CD4-positive, alpha-beta T cell (primary cell): ENCODE results near the gene PARM1. TPM values are rescaled to one million over a fixed set of nuclear protein-coding genes. Genes with fewer than 3 reads are reported as not detected.

Source experiments
- ATAC-seq: fragments of 200-7000 bp; cut with Tn5 transposase; one replicate; pipeline ENCODE4 v1.10.0; 2022; ENCODE audit warnings: mild to moderate bottlenecking; ENCODE audit not compliant: poor library complexity
- CTCF ChIA-PET: fragments of 350-600 bp; sonication (Branson Sonifier 250); formaldehyde crosslinking; loops from one replicate; lab custom pipeline; 2021; ENCODE audit warnings: antibody characterized with exemption, inconsistent platforms; lab: Charles Lee
- POLR2A ChIA-PET: fragments of 350-600 bp; sonication (Branson Sonifier 250); formaldehyde crosslinking; loops from one replicate; lab custom pipeline; 2021; ENCODE audit warnings: antibody characterized with exemption, inconsistent platforms; lab: Charles Lee
- DNase-seq, 14 experiments: peaks; one replicate each; pipeline ENCODE4 v3.0.0-alpha.2; 2013 to 2020; ENCODE audit warnings: mixed read lengths in 2 of 14
- H3K27ac ChIP-seq, 2 donors: one replicate each; pipeline versions ENCODE4 v1.5.1 to v1.7.0; 2013; ENCODE audit warnings: low read length in 2 of 2, low read depth in 1 of 2, mild to moderate bottlenecking in 1 of 2
- H3K27me3 ChIP-seq, 2 experiments: 1 replicate in 1 of 2; 2 replicates in 1 of 2; pipeline versions ENCODE4 v1.6.1 to v1.7.0; 2013; ENCODE audit warnings: low read length in 2 of 2, control low read depth in 1 of 2, mild to moderate bottlenecking in 1 of 2, moderate library complexity in 1 of 2; ENCODE audit not compliant: insufficient read depth in 2 of 2, control insufficient read depth in 1 of 2
- H3K36me3 ChIP-seq: one replicate; pipeline ENCODE4 v1.6.1; 2013; ENCODE audit warnings: low read length, control low read depth; ENCODE audit not compliant: insufficient read depth
- H3K4me1 ChIP-seq: one replicate; pipeline ENCODE4 v1.6.1; 2013; ENCODE audit warnings: low read length, control low read depth; ENCODE audit not compliant: insufficient read depth
- H3K4me3 ChIP-seq: one replicate; pipeline ENCODE4 v1.5.1; 2013; ENCODE audit warnings: mild to moderate bottlenecking, low read length, moderate library complexity
- H3K9me3 ChIP-seq, 2 experiments: 1 replicate in 1 of 2; 2 replicates in 1 of 2; pipeline versions ENCODE4 v1.6.1 to v1.7.0; 2013; ENCODE audit warnings: low read length in 2 of 2, mild to moderate bottlenecking in 2 of 2, control low read depth in 1 of 2, moderate library complexity in 1 of 2; ENCODE audit not compliant: control insufficient read depth in 1 of 2, insufficient read depth in 1 of 2
- H3K27ac Mint-ChIP-seq: one replicate; pipeline ENCODE4 v1.8.0; 2020; ENCODE audit warnings: mixed read lengths
- H3K27me3 Mint-ChIP-seq: one replicate; pipeline ENCODE4 v1.8.0; 2021; ENCODE audit warnings: mixed read lengths
- H3K36me3 Mint-ChIP-seq: one replicate; pipeline ENCODE4 v1.8.0; 2021; ENCODE audit warnings: low read depth, mixed read lengths
- H3K4me1 Mint-ChIP-seq: one replicate; pipeline ENCODE4 v1.8.0; 2021; ENCODE audit warnings: low read depth, mixed read lengths
- H3K4me3 Mint-ChIP-seq: one replicate; pipeline ENCODE4 v1.8.0; 2020; ENCODE audit warnings: mild to moderate bottlenecking, mixed read lengths
- H3K9me3 Mint-ChIP-seq: one replicate; pipeline ENCODE4 v1.8.0; 2020; ENCODE audit warnings: mixed read lengths
- intact Hi-C, 2 experiments: fragments of 100-400 bp; cut with DNase I in 1 of 2; cut with micrococcal nuclease in 1 of 2; formaldehyde crosslinking; loops; one replicate each; pipeline versions ENCODE4 v1.15.1 to v1.9.0; 2023 to 2025; cut with DNase I, micrococcal nuclease
- total RNA-seq, 174 experiments: library from RNA in 2 of 174; stranded (reverse) in 2 of 174; gene quantifications; one replicate each; pipeline ENCODE4 v1.2.3 and lab custom pipeline; 2021 to 2026
- TF ChIP-seq, protein P1 (sequence below): fragments of 200-600 bp; IDR thresholded peaks from one replicate; pipeline ENCODE4 v1.8.0; 2022; ENCODE audit warnings: antibody characterized with exemption, mild to moderate bottlenecking

The PARM1 gene
- total RNA-seq, 2 experiments from 2014 or later: 0.05 to 0.06 TPM

DNA sequence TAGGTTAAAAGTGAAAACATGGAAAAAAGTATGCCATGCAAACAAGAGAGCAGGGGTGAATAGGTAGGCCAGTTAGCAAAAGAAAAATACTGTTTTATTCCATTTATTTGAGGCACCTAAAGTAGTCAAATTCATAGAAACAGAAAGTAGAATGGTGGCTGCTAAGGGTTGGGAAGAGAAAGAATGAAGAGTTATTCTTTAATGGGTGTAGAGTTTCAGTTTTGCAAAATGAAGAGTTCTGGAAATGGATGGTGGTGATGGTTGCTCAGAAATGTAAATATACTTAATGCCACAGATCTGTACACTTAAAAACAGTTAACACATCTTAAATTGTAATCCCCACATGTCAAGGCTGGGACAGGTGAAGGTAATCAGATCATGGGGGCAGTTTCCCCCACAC is 29.7 kb downstream of the PARM1 start:
- H3K27me3 Mint-ChIP-seq: peaks cover 1% of the 10 kb centered on the region
- TF ChIP-seq, protein P1, sequence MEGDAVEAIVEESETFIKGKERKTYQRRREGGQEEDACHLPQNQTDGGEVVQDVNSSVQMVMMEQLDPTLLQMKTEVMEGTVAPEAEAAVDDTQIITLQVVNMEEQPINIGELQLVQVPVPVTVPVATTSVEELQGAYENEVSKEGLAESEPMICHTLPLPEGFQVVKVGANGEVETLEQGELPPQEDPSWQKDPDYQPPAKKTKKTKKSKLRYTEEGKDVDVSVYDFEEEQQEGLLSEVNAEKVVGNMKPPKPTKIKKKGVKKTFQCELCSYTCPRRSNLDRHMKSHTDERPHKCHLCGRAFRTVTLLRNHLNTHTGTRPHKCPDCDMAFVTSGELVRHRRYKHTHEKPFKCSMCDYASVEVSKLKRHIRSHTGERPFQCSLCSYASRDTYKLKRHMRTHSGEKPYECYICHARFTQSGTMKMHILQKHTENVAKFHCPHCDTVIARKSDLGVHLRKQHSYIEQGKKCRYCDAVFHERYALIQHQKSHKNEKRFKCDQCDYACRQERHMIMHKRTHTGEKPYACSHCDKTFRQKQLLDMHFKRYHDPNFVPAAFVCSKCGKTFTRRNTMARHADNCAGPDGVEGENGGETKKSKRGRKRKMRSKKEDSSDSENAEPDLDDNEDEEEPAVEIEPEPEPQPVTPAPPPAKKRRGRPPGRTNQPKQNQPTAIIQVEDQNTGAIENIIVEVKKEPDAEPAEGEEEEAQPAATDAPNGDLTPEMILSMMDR: no peak
- intact Hi-C loops: no loop called here

DNA sequence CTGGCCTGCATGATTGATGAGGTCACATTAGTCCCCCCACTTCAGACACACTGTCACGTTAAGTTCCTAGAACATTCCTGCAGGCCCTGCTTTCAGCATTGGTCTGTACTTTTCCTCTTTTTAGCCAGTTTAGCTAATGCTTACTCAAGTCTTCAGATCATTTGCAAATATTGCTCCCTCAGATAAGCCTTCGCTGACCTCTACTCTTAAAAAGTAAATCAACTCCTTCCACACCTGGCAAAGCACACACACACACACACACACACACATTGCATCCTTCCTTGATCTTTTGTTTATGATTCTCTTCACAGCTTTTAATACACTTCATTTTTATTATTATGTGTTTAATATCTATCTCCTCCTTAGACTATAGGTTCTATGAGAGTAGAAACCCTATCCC is 31.4 kb downstream of the PARM1 start:
- H3K27ac ChIP-seq: no peak overlapping the region
- no peak for DNase-seq
- H3K4me3 Mint-ChIP-seq: no peak overlapping the region
- H3K9me3 ChIP-seq: no peaks in the 10 kb centered on the region
- ChIA-PET CTCF (no interaction called here), POLR2A (no interaction called here)
- intact Hi-C loops: no loop called here
- no peaks in the 10 kb centered on the region for H3K36me3 ChIP-seq
- no peak overlapping the region for H3K27ac Mint-ChIP-seq
- TF ChIP-seq, protein P1: no peak
- H3K4me3 ChIP-seq: no peak overlapping the region
- H3K4me1 ChIP-seq: no peaks in the 10 kb centered on the region
- ATAC-seq: no peak
- peaks cover 4% of the 10 kb centered on the region for H3K9me3 Mint-ChIP-seq
- no peaks in the 10 kb centered on the region for H3K36me3 Mint-ChIP-seq
- no peaks in the 10 kb centered on the region for H3K27me3 Mint-ChIP-seq
- no peaks in the 10 kb centered on the region for H3K4me1 Mint-ChIP-seq
- no peaks in the 10 kb centered on the region for H3K27me3 ChIP-seq

More for the DNA sequence above, 29.7 kb downstream of the PARM1 start:
- Mint-ChIP-seq H3K27ac (no peak overlapping the region), H3K4me3 (no peak overlapping the region), H3K4me1 (no peaks in the 10 kb centered on the region), H3K36me3 (no peaks in the 10 kb centered on the region), H3K9me3 (peaks cover 4% of the 10 kb centered on the region)
- POLR2A ChIA-PET: no interaction called here
- no peaks in the 10 kb centered on the region for H3K27me3 ChIP-seq
- H3K27ac ChIP-seq: no peak overlapping the region
- no peaks in the 10 kb centered on the region for H3K4me1 ChIP-seq
- CTCF ChIA-PET: no interaction called here
- DNase-seq (no peak), ATAC-seq (no peak)
- H3K36me3 ChIP-seq: no peaks in the 10 kb centered on the region
- no peak overlapping the region for H3K4me3 ChIP-seq
- no peaks in the 10 kb centered on the region for H3K9me3 ChIP-seq

DNA sequence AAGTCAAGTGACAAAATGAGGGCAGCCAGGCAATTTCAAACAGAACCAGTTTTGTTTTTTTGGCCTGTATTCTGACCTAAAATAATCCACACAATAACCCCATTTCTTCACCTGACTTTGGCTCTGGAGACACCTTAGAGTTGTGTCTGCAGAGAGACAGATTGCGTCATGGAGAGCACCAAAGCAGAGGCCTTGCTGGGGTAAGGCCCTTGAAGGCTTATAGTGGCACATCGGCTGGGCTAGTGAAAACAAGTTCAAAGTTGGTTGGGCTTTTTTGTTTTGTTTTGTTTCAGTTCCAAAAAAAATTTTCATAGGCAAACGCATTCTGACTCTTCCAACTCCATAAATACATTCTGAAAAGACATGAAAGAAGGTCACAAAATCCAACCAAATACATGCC is 34.4 kb downstream of the PARM1 start:
- no peaks in the 10 kb centered on the region for H3K4me1 Mint-ChIP-seq
- peaks cover 2% of the 10 kb centered on the region for H3K9me3 Mint-ChIP-seq
- no peaks in the 10 kb centered on the region for H3K36me3 ChIP-seq
- no peaks in the 10 kb centered on the region for H3K27me3 ChIP-seq
- H3K4me3 ChIP-seq: no peak overlapping the region
- no peaks in the 10 kb centered on the region for H3K27me3 Mint-ChIP-seq
- TF ChIP-seq, protein P1: no peak
- ChIA-PET POLR2A (no interaction called here), CTCF (no interaction called here)
- no peak overlapping the region for H3K4me3 Mint-ChIP-seq
- ATAC-seq (no peak), DNase-seq (no peak)
- no peaks in the 10 kb centered on the region for H3K9me3 ChIP-seq
- intact Hi-C loops: no loop called here
- no peaks in the 10 kb centered on the region for H3K4me1 ChIP-seq
- no peaks in the 10 kb centered on the region for H3K36me3 Mint-ChIP-seq
- no peak overlapping the region for H3K27ac Mint-ChIP-seq
- no peak overlapping the region for H3K27ac ChIP-seq
